Calu3 (cell line): ENCODE data around the gene WFIKKN2. TPM values are rescaled to one million over a fixed set of nuclear protein-coding genes. Genes with fewer than 3 reads are reported as not detected.
"Not testable (repeated sequence)": the region's sequence is repeated elsewhere in the genome, so short reads cannot be mapped to it uniquely, and the experiment has no call there.

Source experiments
- BruUV-seq: library from RNA; stranded (reverse); fragments of 400-500 nt; replicated peaks from 2 replicates; lab custom pipeline; 2021; lab: Mats Ljungman, UMichigan
- CTCF ChIA-PET: fragments of 300-600 bp; sonication (Branson Sonifier 250); formaldehyde crosslinking; loops from one replicate; lab custom pipeline; 2022; ENCODE audit warnings: antibody characterized with exemption; lab: Charles Lee
- DNase-seq: peaks from one replicate; pipeline ENCODE4 v3.0.0; 2022
- H3K27ac Mint-ChIP-seq: one replicate; pipeline ENCODE4 v1.8.0; 2022; ENCODE audit warnings: mixed read lengths; ENCODE audit not compliant: unreplicated experiment
- H3K27me3 Mint-ChIP-seq: one replicate; pipeline ENCODE4 v1.8.0; 2022; ENCODE audit warnings: mixed read lengths; ENCODE audit not compliant: unreplicated experiment
- H3K36me3 Mint-ChIP-seq: one replicate; pipeline ENCODE4 v1.8.0; 2022; ENCODE audit warnings: mild to moderate bottlenecking, moderate library complexity, mixed read lengths; ENCODE audit not compliant: insufficient read depth, unreplicated experiment
- H3K4me1 Mint-ChIP-seq: one replicate; pipeline ENCODE4 v1.8.0; 2022; ENCODE audit warnings: mild to moderate bottlenecking, low read depth, mixed read lengths; ENCODE audit not compliant: unreplicated experiment
- H3K4me3 Mint-ChIP-seq: one replicate; pipeline ENCODE4 v1.8.0; 2022; ENCODE audit warnings: mild to moderate bottlenecking, low read depth, moderate library complexity, mixed read lengths; ENCODE audit not compliant: unreplicated experiment
- H3K9me3 Mint-ChIP-seq: one replicate; pipeline ENCODE4 v1.8.0; 2022; ENCODE audit warnings: low read depth, mixed read lengths; ENCODE audit not compliant: unreplicated experiment
- CTCF ChIP-seq: fragments of 200-600 bp; IDR thresholded peaks from one replicate; pipeline ENCODE4 v1.8.0; 2022; ENCODE audit warnings: antibody characterized with exemption; ENCODE audit not compliant: unreplicated experiment
- intact Hi-C: fragments of 100-400 bp; cut with micrococcal nuclease; formaldehyde crosslinking; loops from one replicate; pipeline ENCODE4 v1.10.0; 2022; ENCODE audit not compliant: unreplicated experiment
- total RNA-seq: library from RNA; stranded (reverse); gene quantifications from 2 replicates; pipeline ENCODE4 v1.2.3, GENCODE V29; 2022

The WFIKKN2 gene
- total RNA-seq, 1 experiment from 2014 or later = not detected

- no peak for TF ChIP-seq CTCF
- Mint-ChIP-seq H3K27ac (no peak overlapping the region), H3K4me1 (no peaks in the 10 kb centered on the region), H3K27me3 (no peaks in the 10 kb centered on the region), H3K36me3 (peaks cover 23% of the 10 kb centered on the region), H3K9me3 (no peaks in the 10 kb centered on the region), H3K4me3 (no peak overlapping the region)
- CTCF ChIA-PET = interaction anchor here (2.4 kb wide), 1 partner anchor 13 kb away, joined by 8 read pairs; no protein-coding TSS in a partner anchor
- BruUV-seq = no TSS peak
- DNase-seq = no peak
- intact Hi-C loops = no loop called here
These were observed 36.0 kb downstream of the WFIKKN2 start for GRCh38 chr17:50871364-50871763.

DNA sequence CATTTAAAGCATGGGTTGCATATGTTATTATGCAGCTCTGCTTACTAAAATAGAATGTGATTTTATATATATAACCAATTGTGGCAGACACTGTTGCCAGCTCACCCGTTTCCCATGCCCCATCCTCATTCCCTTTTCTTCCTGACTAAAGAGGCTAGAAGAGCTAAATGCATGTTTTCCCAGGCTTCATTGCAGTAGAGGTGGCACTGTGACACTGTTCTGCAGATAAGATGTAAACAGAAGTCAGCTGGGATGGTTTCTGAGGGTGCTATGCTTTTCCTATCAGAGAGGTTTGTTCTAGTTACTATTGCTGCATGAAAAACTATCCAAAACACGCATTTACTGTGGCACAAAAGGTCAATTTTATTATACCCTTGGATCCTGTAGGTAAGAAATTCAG, 36.5 kb downstream of the WFIKKN2 start:
- CTCF ChIA-PET = interaction anchor here (2.4 kb wide), 1 partner anchor 12 kb away, joined by 8 read pairs; no protein-coding TSS in a partner anchor
- Mint-ChIP-seq H3K36me3 (peaks cover 18% of the 10 kb centered on the region), H3K4me1 (no peaks in the 10 kb centered on the region), H3K9me3 (no peaks in the 10 kb centered on the region), H3K27me3 (no peaks in the 10 kb centered on the region), H3K4me3 (no peak overlapping the region), H3K27ac (no peak overlapping the region)
- TF ChIP-seq CTCF = no peak
- DNase-seq = no peak
- BruUV-seq = no TSS peak
- intact Hi-C loops = no loop called here

DNA sequence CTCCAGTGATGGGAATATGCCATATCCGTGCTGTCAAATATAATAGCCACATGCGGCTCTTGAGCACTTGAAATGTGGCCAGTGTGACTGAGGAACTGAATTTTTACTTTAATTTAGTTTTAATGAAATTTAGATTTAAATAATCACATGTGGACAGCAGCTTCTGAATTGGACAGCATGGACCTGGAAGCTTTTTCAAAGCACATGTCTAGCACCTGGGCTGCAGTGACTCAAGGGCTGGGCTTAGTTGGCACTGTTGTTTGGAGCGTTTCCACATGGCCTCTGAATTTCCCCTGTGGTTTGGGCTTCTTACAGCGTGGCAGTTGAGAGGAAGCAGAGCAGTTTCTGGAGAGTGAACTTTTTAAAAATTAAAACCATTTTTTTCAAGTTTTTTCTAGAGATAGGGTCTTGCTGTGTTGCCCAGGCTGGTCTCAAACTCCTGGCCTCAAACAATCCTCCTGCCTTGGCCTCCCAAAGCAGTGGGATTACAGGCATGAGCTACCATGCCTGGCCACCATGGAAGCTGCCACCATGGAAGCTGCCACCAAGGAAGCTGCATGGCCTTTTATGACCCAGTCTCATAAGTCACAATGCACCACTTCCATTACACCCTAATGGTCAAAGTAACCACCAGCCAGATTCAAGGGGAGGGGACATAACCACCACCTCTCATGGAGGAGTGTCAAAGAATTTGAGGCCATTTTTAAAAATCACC, 37.5 kb downstream of the WFIKKN2 start:
- intact Hi-C loops = no loop called here
- DNase-seq = no peak
- Mint-ChIP-seq H3K9me3 (no peaks in the 10 kb centered on the region), H3K27ac (no peak overlapping the region), H3K36me3 (peaks cover 8% of the 10 kb centered on the region), H3K4me3 (no peak overlapping the region), H3K27me3 (no peaks in the 10 kb centered on the region), H3K4me1 (no peaks in the 10 kb centered on the region)
- CTCF ChIA-PET = interaction anchor here (2.4 kb wide), 1 partner anchor 11 kb away, joined by 8 read pairs; no protein-coding TSS in a partner anchor
- TF ChIP-seq CTCF = no peak
- BruUV-seq = no TSS peak

GRCh38 chr17:50875074-50875473, 39.7 kb downstream of the WFIKKN2 start:
- no peaks in the 10 kb centered on the region for H3K9me3 Mint-ChIP-seq
- CTCF ChIA-PET = no interaction called here
- H3K4me1 Mint-ChIP-seq = no peaks in the 10 kb centered on the region
- H3K27me3 Mint-ChIP-seq = no peaks in the 10 kb centered on the region
- no peak for TF ChIP-seq CTCF
- H3K4me3 Mint-ChIP-seq = no peak overlapping the region
- no TSS peak for BruUV-seq
- no peak overlapping the region for H3K27ac Mint-ChIP-seq
- DNase-seq = no peak
- intact Hi-C loops = no loop called here
- H3K36me3 Mint-ChIP-seq = no peaks in the 10 kb centered on the region

DNA sequence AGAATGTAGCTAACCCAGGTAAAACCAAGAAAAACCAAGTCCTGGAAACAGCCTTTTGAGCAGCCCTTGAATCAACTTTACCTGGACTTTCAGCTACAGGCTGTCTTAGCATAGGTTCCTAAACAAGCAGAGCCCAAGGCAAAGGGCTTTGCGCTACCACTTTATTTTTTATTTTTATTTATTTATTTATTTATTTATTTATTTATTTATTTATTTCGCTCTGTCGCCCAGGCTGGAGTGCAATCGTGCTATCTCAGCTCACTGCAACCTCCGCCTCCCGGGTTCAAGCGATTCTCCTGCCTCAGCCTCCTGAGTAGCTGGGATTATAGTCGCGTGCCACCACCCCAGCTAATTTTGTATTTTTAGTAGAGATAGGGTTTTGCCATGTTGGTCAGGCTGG, 41.7 kb downstream of the WFIKKN2 start:
- H3K4me3 Mint-ChIP-seq, H3K27me3 Mint-ChIP-seq, H3K27ac Mint-ChIP-seq, H3K9me3 Mint-ChIP-seq, DNase-seq, H3K4me1 Mint-ChIP-seq, H3K36me3 Mint-ChIP-seq, BruUV-seq, intact Hi-C loops: not testable (repeated sequence)
- CTCF ChIA-PET = interaction anchor here (0.9 kb wide), 1 partner anchor 16 kb away, joined by 3 read pairs; no protein-coding TSS in a partner anchor
